HG03025 (cell line): ENCODE measurements around the gene PACS2.
"Not testable (repeated sequence)": the region's sequence is repeated elsewhere in the genome, so short reads cannot be mapped to it uniquely, and the experiment has no call there.

Experiments used
- ATAC-seq: cut with Tn5 transposase; IDR thresholded peaks from one replicate; pipeline ENCODE4 v1.9.1; 2021; ENCODE audit warnings: mild to moderate bottlenecking, moderate library complexity; ENCODE audit not compliant: unreplicated experiment, low FRiP score

Gene PACS2

GRCh38 chr14:105347587-105347968, 33.0 kb downstream of the PACS2 start:
- ATAC-seq: no peak

- ATAC-seq: no peak
Observed at GRCh38 chr14:105348169-105348944, 33.8 kb downstream of the PACS2 start.

- no peak for ATAC-seq
Observed at GRCh38 chr14:105348945-105349699, 34.6 kb downstream of the PACS2 start.

GRCh38 chr14:105349992-105350391, 35.4 kb downstream of the PACS2 start:
- ATAC-seq: no peak

GRCh38 chr14:105350450-105351244, 36.1 kb downstream of the PACS2 start:
- no peak for ATAC-seq

- no peak for ATAC-seq
Observed at GRCh38 chr14:105351410-105351809, 36.9 kb downstream of the PACS2 start.

- ATAC-seq: no peak
Observed at GRCh38 chr14:105351920-105352851, 37.6 kb downstream of the PACS2 start.

- ATAC-seq: no peak
Observed at GRCh38 chr14:105353136-105353535, 38.6 kb downstream of the PACS2 start.

- no peak for ATAC-seq
Observed at GRCh38 chr14:105354541-105354940, 40.0 kb downstream of the PACS2 start.

- no peak for ATAC-seq
Observed at GRCh38 chr14:105355049-105355575, 40.6 kb downstream of the PACS2 start.

GRCh38 chr14:105355850-105356604, 41.5 kb downstream of the PACS2 start:
- no peak for ATAC-seq

- no peak for ATAC-seq
Observed at GRCh38 chr14:105356927-105357326, 42.4 kb downstream of the PACS2 start.

GRCh38 chr14:105357626-105358025, 43.1 kb downstream of the PACS2 start:
- ATAC-seq: no peak

GRCh38 chr14:105358140-105358846, 43.7 kb downstream of the PACS2 start:
- no peak for ATAC-seq

- no peak for ATAC-seq
Observed at GRCh38 chr14:105358943-105359342, 44.4 kb downstream of the PACS2 start.

GRCh38 chr14:105361412-105361811, 46.9 kb downstream of the PACS2 start:
- not testable (repeated sequence) for ATAC-seq

GRCh38 chr14:105363847-105364708, 49.5 kb downstream of the PACS2 start:
- no peak for ATAC-seq

- no peak for ATAC-seq
Observed at GRCh38 chr14:105365101-105365500, 50.6 kb downstream of the PACS2 start.
